WI38 (cell line): ENCODE measurements around the gene CEP170.

Source experiments
- H3K4me3 ChIP-seq: 2 replicates; pipeline ENCODE4 v1.5.1; 2011; ENCODE audit warnings: low read depth, mild to moderate bottlenecking, control low read depth, low read length
- CTCF ChIP-seq: IDR thresholded peaks from 2 replicates; pipeline ENCODE4 v1.5.1; 2012; ENCODE audit warnings: low read depth, mild to moderate bottlenecking, control low read depth, low read length

CEP170 gene

GRCh38 chr1:243234978-243235647 lies 20.0 kb downstream of the CEP170 start:
- no peak overlapping the region for H3K4me3 ChIP-seq
- no peak for TF ChIP-seq CTCF

GRCh38 chr1:243233908-243234307 lies 21.2 kb downstream of the CEP170 start:
- no peak overlapping the region for H3K4me3 ChIP-seq
- TF ChIP-seq CTCF = no peak

- TF ChIP-seq CTCF = no peak
- no peak overlapping the region for H3K4me3 ChIP-seq
Measured at GRCh38 chr1:243230914-243231313, 24.2 kb downstream of the CEP170 start.

- H3K4me3 ChIP-seq = no peak overlapping the region
- no peak for TF ChIP-seq CTCF
Measured at GRCh38 chr1:243229526-243229925, 25.6 kb downstream of the CEP170 start.

- no peak overlapping the region for H3K4me3 ChIP-seq
- TF ChIP-seq CTCF = no peak
Measured at GRCh38 chr1:243227622-243228021, 27.5 kb downstream of the CEP170 start.

GRCh38 chr1:243218059-243218458 lies 37.0 kb downstream of the CEP170 start:
- no peak overlapping the region for H3K4me3 ChIP-seq
- TF ChIP-seq CTCF = no peak

GRCh38 chr1:243217349-243217748 lies 37.7 kb downstream of the CEP170 start:
- TF ChIP-seq CTCF = no peak
- no peak overlapping the region for H3K4me3 ChIP-seq
